ENCODE measurements around the gene DDIT4.

GRCh38 chr10:72322030-72322279, 48.2 kb downstream of the DDIT4 start:
- TF ChIP-seq EZH2 (IDR thresholded peaks at IDR 0.05; ENCODE audit: insufficient read depth, poor library complexity, severe bottlenecking) (no peak), EZH2phosphoT487 (IDR thresholded peaks at IDR 0.05; ENCODE audit: insufficient read depth, low read depth) (no peak)
